WTC11 (cell line): Measurements from ENCODE around the gene FLRT1. TPM values are rescaled to one million over a fixed set of nuclear protein-coding genes. Genes with fewer than 3 reads are reported as not detected.

Experiments used
- ATAC-seq: fragments of 200-7000 bp; cut with Tn5 transposase; 2 replicates; pipeline ENCODE4 v1.10.0; 2021; ENCODE audit warnings: mild to moderate bottlenecking, moderate library complexity
- CTCF ChIA-PET: fragments of 300-600 bp; sonication (Branson Sonifier 250); formaldehyde crosslinking; loops from one replicate; lab custom pipeline; 2021; ENCODE audit warnings: antibody characterized with exemption; lab: Charles Lee
- POLR2A ChIA-PET: fragments of 350-600 bp; sonication (Branson Sonifier 250); formaldehyde crosslinking; loops from one replicate; lab custom pipeline; 2021; ENCODE audit warnings: antibody characterized with exemption; lab: Charles Lee
- DNase-seq: peaks from one replicate; pipeline ENCODE4 v3.0.0; 2021; ENCODE audit warnings: low spot score
- H3K27ac Mint-ChIP-seq: 2 replicates; pipeline ENCODE4 v1.8.0; 2021; ENCODE audit warnings: mixed read lengths
- H3K27me3 Mint-ChIP-seq: 2 replicates; pipeline ENCODE4 v1.8.0; 2021; ENCODE audit warnings: low read depth, mild to moderate bottlenecking, moderate library complexity, mixed read lengths
- H3K36me3 Mint-ChIP-seq: 2 replicates; pipeline ENCODE4 v1.8.0; 2021; ENCODE audit warnings: mixed read lengths
- H3K4me1 Mint-ChIP-seq: 2 replicates; pipeline ENCODE4 v1.8.0; 2022; ENCODE audit warnings: mixed read lengths
- H3K4me3 Mint-ChIP-seq: 2 replicates; pipeline ENCODE4 v1.8.0; 2021; ENCODE audit warnings: mild to moderate bottlenecking, moderate library complexity, mixed read lengths
- H3K9me3 Mint-ChIP-seq: 2 replicates; pipeline ENCODE4 v1.8.0; 2021; ENCODE audit warnings: mixed read lengths
- ATF3 ChIP-seq: sonication (generic); formaldehyde crosslinking; conservative IDR thresholded peaks from 2 replicates; pipeline ENCODE4 v1.8.1; 2022; ENCODE audit warnings: mild to moderate bottlenecking, missing genetic modification reagents
- CREB1 ChIP-seq: sonication (generic); formaldehyde crosslinking; IDR thresholded peaks from 2 replicates; pipeline ENCODE4 v1.8.0; 2023; ENCODE audit warnings: mild to moderate bottlenecking, missing genetic modification reagents
- ELF4 ChIP-seq: sonication (generic); formaldehyde crosslinking; IDR thresholded peaks from 2 replicates; pipeline ENCODE4 v1.8.1; 2022; ENCODE audit warnings: low read depth, mild to moderate bottlenecking, moderate library complexity, missing genetic modification reagents
- FOXJ3 ChIP-seq: sonication (generic); formaldehyde crosslinking; IDR thresholded peaks from 2 replicates; pipeline ENCODE4 v1.9.0; 2021; ENCODE audit warnings: missing genetic modification reagents, mild to moderate bottlenecking, borderline replicate concordance
- GTF2I ChIP-seq: fragments of 250-450 bp; sonication (Bioruptor Pico); conservative IDR thresholded peaks from 2 replicates; pipeline ENCODE4 v1.4.0; 2021; ENCODE audit warnings: mild to moderate bottlenecking
- HMGXB4 ChIP-seq: sonication (generic); formaldehyde crosslinking; IDR thresholded peaks from 2 replicates; pipeline ENCODE4 v1.8.1; 2023; ENCODE audit warnings: mild to moderate bottlenecking, moderate library complexity, missing genetic modification reagents
- RORB ChIP-seq: fragments of 250-450 bp; sonication (Bioruptor Pico); IDR thresholded peaks from 2 replicates; pipeline ENCODE4 v1.9.0; 2021; ENCODE audit warnings: mild to moderate bottlenecking
- STAT6 ChIP-seq: sonication (generic); formaldehyde crosslinking; conservative IDR thresholded peaks from 2 replicates; pipeline ENCODE4 v1.8.1; 2023; ENCODE audit warnings: mild to moderate bottlenecking, low read depth, missing genetic modification reagents, moderate library complexity
- ZNF121 ChIP-seq: sonication (generic); formaldehyde crosslinking; IDR thresholded peaks from 2 replicates; pipeline ENCODE4 v1.8.0; 2023; ENCODE audit warnings: missing genetic modification reagents
- ZNF263 ChIP-seq: sonication (generic); formaldehyde crosslinking; IDR thresholded peaks from 2 replicates; pipeline ENCODE4 v1.8.1; 2022; ENCODE audit warnings: low read depth, mild to moderate bottlenecking, moderate library complexity, missing genetic modification reagents
- ZNF416 ChIP-seq: fragments of 250-450 bp; sonication (Bioruptor Pico); IDR thresholded peaks from 2 replicates; pipeline ENCODE4 v1.9.0; 2021; ENCODE audit warnings: mild to moderate bottlenecking, inconsistent platforms
- ZSCAN18 ChIP-seq: fragments of 250-450 bp; sonication (Bioruptor Pico); IDR thresholded peaks from 2 replicates; pipeline ENCODE4 v2.1.2; 2022; ENCODE audit warnings: mild to moderate bottlenecking, moderate library complexity
- total RNA-seq: library from RNA; stranded (reverse); gene quantifications from 3 replicates; pipeline ENCODE4 v1.2.3, GENCODE V29; 2021
- TF ChIP-seq, protein P1 (sequence below): fragments of 200-600 bp; IDR thresholded peaks from 2 replicates; pipeline ENCODE4 v1.8.0; 2022; ENCODE audit warnings: antibody characterized with exemption
- TF ChIP-seq, protein P2 (sequence below): sonication (generic); formaldehyde crosslinking; IDR thresholded peaks from 2 replicates; pipeline ENCODE4 v1.8.1; 2023; ENCODE audit warnings: mild to moderate bottlenecking, missing genetic modification reagents
- TF ChIP-seq, protein P3 (sequence below): sonication (generic); formaldehyde crosslinking; IDR thresholded peaks from 2 replicates; pipeline ENCODE4 v1.8.0; 2022; ENCODE audit warnings: missing genetic modification reagents

FLRT1 gene
- total RNA-seq, 1 experiment from 2014 or later: 0.20 TPM

DNA sequence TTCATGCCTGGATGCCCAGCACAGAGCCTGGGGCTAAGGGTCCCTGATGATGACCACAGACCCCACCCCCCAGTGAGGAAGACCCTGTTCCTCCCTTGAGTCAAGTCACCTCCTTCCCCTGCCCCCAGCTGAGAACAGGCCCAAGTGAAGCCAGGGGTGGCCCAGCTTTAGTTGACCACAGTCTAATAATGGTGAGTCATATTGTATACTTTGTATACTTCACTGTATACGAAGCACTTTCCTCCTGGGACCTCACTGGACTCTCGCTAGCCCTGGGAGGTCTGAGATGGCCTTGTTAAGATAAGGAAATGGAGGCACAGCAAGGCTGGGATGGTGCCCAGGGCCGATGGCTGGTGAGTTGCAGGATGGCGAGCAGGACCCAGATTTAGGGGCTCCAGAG lies 3.7 kb upstream of the FLRT1 start:
- H3K27ac Mint-ChIP-seq: no peak overlapping the region
- ChIA-PET POLR2A (no interaction called here), CTCF (interaction anchor here (1.0 to 6.0 kb wide), 4 partner anchors 9 to 121 kb away, joined by 3 to 55 read pairs (median 6); no protein-coding TSS in a partner anchor)
- no peaks in the 10 kb centered on the region for H3K9me3 Mint-ChIP-seq
- no peak for TF ChIP-seq HMGXB4
- no peak for TF ChIP-seq CREB1 (CRISPR knock-in tag)
- TF ChIP-seq, protein P1, sequence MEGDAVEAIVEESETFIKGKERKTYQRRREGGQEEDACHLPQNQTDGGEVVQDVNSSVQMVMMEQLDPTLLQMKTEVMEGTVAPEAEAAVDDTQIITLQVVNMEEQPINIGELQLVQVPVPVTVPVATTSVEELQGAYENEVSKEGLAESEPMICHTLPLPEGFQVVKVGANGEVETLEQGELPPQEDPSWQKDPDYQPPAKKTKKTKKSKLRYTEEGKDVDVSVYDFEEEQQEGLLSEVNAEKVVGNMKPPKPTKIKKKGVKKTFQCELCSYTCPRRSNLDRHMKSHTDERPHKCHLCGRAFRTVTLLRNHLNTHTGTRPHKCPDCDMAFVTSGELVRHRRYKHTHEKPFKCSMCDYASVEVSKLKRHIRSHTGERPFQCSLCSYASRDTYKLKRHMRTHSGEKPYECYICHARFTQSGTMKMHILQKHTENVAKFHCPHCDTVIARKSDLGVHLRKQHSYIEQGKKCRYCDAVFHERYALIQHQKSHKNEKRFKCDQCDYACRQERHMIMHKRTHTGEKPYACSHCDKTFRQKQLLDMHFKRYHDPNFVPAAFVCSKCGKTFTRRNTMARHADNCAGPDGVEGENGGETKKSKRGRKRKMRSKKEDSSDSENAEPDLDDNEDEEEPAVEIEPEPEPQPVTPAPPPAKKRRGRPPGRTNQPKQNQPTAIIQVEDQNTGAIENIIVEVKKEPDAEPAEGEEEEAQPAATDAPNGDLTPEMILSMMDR: no peak
- DNase-seq (no peak), ATAC-seq (no peak)
- H3K27me3 Mint-ChIP-seq: peaks cover 85% of the 10 kb centered on the region
- H3K4me1 Mint-ChIP-seq: peaks cover 37% of the 10 kb centered on the region
- H3K4me3 Mint-ChIP-seq: no peak overlapping the region
- H3K36me3 Mint-ChIP-seq: no peaks in the 10 kb centered on the region

DNA sequence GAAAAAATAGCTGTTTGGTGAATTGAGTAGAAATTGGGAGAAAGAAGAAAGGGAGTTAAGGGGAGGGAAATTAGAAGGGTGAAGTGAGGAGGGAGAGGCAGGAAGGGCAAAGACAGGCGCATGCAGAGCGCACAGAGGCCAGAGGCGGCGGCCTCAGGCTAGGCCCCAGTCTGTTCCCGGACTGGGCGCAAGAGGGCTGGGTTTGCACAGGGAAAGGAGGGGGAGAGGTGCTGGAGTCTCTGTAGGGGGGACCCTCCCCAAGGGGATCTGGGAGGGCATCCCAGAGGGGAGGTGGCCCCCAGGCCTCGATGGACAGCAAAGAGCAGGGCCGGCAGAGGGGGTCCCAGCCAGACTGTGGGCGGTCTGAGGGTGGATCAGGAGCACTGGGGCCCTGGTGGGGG lies 1.3 kb upstream of the FLRT1 start:
- POLR2A ChIA-PET: interaction anchor here (1.2 kb wide), 1 partner anchor 34 kb away, joined by 5 read pairs; no protein-coding TSS in a partner anchor
- H3K27ac Mint-ChIP-seq: no peak overlapping the region

DNA sequence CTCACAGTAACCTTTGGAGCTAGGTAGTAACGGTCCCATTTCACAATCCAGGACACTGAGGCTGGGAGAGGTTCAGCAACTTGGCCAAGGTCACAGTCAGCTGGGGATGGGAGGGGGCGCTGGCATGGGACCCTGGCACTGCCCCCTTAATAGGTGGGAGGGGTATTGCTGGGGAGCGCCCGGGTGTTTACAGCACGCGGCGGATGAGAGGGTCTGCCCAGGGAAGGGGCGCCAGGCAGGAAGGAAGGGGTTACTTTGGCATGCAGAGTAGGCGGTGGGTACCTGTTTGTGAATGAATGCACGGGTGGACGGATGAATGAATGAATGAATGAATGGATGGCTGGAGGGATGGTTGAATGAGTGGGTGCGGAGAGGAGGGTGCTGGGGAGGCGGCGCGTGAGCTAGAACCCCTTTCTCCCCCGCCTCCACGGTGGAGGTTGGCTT lies 628 bp upstream of the FLRT1 start:
- ATAC-seq: no peak
- H3K4me1 Mint-ChIP-seq: peaks cover 14% of the 10 kb centered on the region
- H3K36me3 Mint-ChIP-seq: no peaks in the 10 kb centered on the region
- H3K9me3 Mint-ChIP-seq: no peaks in the 10 kb centered on the region
- DNase-seq: no peak
- ChIA-PET CTCF (interaction anchor here (0.6 to 6.0 kb wide), 5 partner anchors 27 to 173 kb away, joined by 3 to 55 read pairs (median 4); no protein-coding TSS in a partner anchor), POLR2A (no interaction called here)
- H3K27me3 Mint-ChIP-seq: peaks cover 93% of the 10 kb centered on the region
- peak overlapping the region; percentile 80 for H3K4me3 Mint-ChIP-seq
- H3K27ac Mint-ChIP-seq: no peak overlapping the region
- TF ChIP-seq GTF2I: no peak
- TF ChIP-seq, protein P2, sequence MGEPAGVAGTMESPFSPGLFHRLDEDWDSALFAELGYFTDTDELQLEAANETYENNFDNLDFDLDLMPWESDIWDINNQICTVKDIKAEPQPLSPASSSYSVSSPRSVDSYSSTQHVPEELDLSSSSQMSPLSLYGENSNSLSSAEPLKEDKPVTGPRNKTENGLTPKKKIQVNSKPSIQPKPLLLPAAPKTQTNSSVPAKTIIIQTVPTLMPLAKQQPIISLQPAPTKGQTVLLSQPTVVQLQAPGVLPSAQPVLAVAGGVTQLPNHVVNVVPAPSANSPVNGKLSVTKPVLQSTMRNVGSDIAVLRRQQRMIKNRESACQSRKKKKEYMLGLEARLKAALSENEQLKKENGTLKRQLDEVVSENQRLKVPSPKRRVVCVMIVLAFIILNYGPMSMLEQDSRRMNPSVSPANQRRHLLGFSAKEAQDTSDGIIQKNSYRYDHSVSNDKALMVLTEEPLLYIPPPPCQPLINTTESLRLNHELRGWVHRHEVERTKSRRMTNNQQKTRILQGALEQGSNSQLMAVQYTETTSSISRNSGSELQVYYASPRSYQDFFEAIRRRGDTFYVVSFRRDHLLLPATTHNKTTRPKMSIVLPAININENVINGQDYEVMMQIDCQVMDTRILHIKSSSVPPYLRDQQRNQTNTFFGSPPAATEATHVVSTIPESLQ (CRISPR knock-in tag): no peak
- no peak for TF ChIP-seq ZNF121 (CRISPR knock-in tag)
- no peak for TF ChIP-seq FOXJ3
- TF ChIP-seq RORB (CRISPR knock-in tag): no peak
- no peak for TF ChIP-seq ZNF263 (CRISPR knock-in tag)
- no peak for TF ChIP-seq ATF3 (CRISPR knock-in tag)
- no peak for TF ChIP-seq STAT6 (CRISPR knock-in tag)
- TF ChIP-seq ZNF416: no peak

More for the DNA sequence above, 1.3 kb upstream of the FLRT1 start:
- ATAC-seq: peak; percentile 71
- H3K4me3 Mint-ChIP-seq: peak overlapping the region; percentile 80
- H3K4me1 Mint-ChIP-seq: peaks cover 20% of the 10 kb centered on the region
- DNase-seq: peak; percentile 54
- H3K27me3 Mint-ChIP-seq: peaks cover 93% of the 10 kb centered on the region
- no peaks in the 10 kb centered on the region for H3K36me3 Mint-ChIP-seq
- H3K9me3 Mint-ChIP-seq: no peaks in the 10 kb centered on the region
- TF ChIP-seq ZSCAN18 (no peak), ELF4 (CRISPR knock-in tag) (no peak)
- TF ChIP-seq, protein P3, sequence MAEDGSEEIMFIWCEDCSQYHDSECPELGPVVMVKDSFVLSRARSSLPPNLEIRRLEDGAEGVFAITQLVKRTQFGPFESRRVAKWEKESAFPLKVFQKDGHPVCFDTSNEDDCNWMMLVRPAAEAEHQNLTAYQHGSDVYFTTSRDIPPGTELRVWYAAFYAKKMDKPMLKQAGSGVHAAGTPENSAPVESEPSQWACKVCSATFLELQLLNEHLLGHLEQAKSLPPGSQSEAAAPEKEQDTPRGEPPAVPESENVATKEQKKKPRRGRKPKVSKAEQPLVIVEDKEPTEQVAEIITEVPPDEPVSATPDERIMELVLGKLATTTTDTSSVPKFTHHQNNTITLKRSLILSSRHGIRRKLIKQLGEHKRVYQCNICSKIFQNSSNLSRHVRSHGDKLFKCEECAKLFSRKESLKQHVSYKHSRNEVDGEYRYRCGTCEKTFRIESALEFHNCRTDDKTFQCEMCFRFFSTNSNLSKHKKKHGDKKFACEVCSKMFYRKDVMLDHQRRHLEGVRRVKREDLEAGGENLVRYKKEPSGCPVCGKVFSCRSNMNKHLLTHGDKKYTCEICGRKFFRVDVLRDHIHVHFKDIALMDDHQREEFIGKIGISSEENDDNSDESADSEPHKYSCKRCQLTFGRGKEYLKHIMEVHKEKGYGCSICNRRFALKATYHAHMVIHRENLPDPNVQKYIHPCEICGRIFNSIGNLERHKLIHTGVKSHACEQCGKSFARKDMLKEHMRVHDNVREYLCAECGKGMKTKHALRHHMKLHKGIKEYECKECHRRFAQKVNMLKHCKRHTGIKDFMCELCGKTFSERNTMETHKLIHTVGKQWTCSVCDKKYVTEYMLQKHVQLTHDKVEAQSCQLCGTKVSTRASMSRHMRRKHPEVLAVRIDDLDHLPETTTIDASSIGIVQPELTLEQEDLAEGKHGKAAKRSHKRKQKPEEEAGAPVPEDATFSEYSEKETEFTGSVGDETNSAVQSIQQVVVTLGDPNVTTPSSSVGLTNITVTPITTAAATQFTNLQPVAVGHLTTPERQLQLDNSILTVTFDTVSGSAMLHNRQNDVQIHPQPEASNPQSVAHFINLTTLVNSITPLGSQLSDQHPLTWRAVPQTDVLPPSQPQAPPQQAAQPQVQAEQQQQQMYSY: no peak
- CTCF ChIA-PET: interaction anchor here (1.2 to 6.0 kb wide), 6 partner anchors 18 to 115 kb away, joined by 3 to 55 read pairs (median 4); no protein-coding TSS in a partner anchor
